WTC11 (cell line): ENCODE measurements around the gene RCAN2. TPM values are rescaled to one million over a fixed set of nuclear protein-coding genes. Genes with fewer than 3 reads are reported as not detected.

Source experiments
- ATAC-seq: fragments of 200-7000 bp; cut with Tn5 transposase; 2 replicates; pipeline ENCODE4 v1.10.0; 2021; ENCODE audit warnings: mild to moderate bottlenecking, moderate library complexity
- CTCF ChIA-PET: fragments of 300-600 bp; sonication (Branson Sonifier 250); formaldehyde crosslinking; loops from one replicate; lab custom pipeline; 2021; ENCODE audit warnings: antibody characterized with exemption; lab: Charles Lee
- POLR2A ChIA-PET: fragments of 350-600 bp; sonication (Branson Sonifier 250); formaldehyde crosslinking; loops from one replicate; lab custom pipeline; 2021; ENCODE audit warnings: antibody characterized with exemption; lab: Charles Lee
- DNase-seq: peaks from one replicate; pipeline ENCODE4 v3.0.0; 2021; ENCODE audit warnings: low spot score
- H3K27ac Mint-ChIP-seq: 2 replicates; pipeline ENCODE4 v1.8.0; 2021; ENCODE audit warnings: mixed read lengths
- H3K27me3 Mint-ChIP-seq: 2 replicates; pipeline ENCODE4 v1.8.0; 2021; ENCODE audit warnings: low read depth, mild to moderate bottlenecking, moderate library complexity, mixed read lengths
- H3K36me3 Mint-ChIP-seq: 2 replicates; pipeline ENCODE4 v1.8.0; 2021; ENCODE audit warnings: mixed read lengths
- H3K4me1 Mint-ChIP-seq: 2 replicates; pipeline ENCODE4 v1.8.0; 2022; ENCODE audit warnings: mixed read lengths
- H3K4me3 Mint-ChIP-seq: 2 replicates; pipeline ENCODE4 v1.8.0; 2021; ENCODE audit warnings: mild to moderate bottlenecking, moderate library complexity, mixed read lengths
- H3K9me3 Mint-ChIP-seq: 2 replicates; pipeline ENCODE4 v1.8.0; 2021; ENCODE audit warnings: mixed read lengths
- ARID4B ChIP-seq: sonication (generic); formaldehyde crosslinking; IDR thresholded peaks from 2 replicates; pipeline ENCODE4 v1.8.0; 2023; ENCODE audit warnings: missing genetic modification reagents, mild to moderate bottlenecking, borderline replicate concordance
- ATF2 ChIP-seq: sonication (generic); formaldehyde crosslinking; IDR thresholded peaks from 2 replicates; pipeline ENCODE4 v1.8.1; 2022; ENCODE audit warnings: low read depth, missing genetic modification reagents, borderline replicate concordance
- ATF6 ChIP-seq: sonication (generic); formaldehyde crosslinking; IDR thresholded peaks from 2 replicates; pipeline ENCODE4 v1.8.1; 2023; ENCODE audit warnings: mild to moderate bottlenecking, missing genetic modification reagents
- ESRRA ChIP-seq: sonication (generic); formaldehyde crosslinking; IDR thresholded peaks from 2 replicates; pipeline ENCODE4 v1.8.1; 2022; ENCODE audit warnings: mild to moderate bottlenecking, missing genetic modification reagents, borderline replicate concordance
- FOXP1 ChIP-seq: sonication (generic); formaldehyde crosslinking; IDR thresholded peaks from 2 replicates; pipeline ENCODE4 v1.8.0; 2022; ENCODE audit warnings: missing genetic modification reagents, mild to moderate bottlenecking, moderate library complexity, borderline replicate concordance
- GTF2I ChIP-seq: fragments of 250-450 bp; sonication (Bioruptor Pico); conservative IDR thresholded peaks from 2 replicates; pipeline ENCODE4 v1.4.0; 2021; ENCODE audit warnings: mild to moderate bottlenecking
- JAZF1 ChIP-seq: fragments of 250-450 bp; sonication (Bioruptor Pico); IDR thresholded peaks from 2 replicates; pipeline ENCODE4 v1.9.0; 2021; ENCODE audit warnings: moderate library complexity, mild to moderate bottlenecking, inconsistent platforms
- MAX ChIP-seq: sonication (generic); formaldehyde crosslinking; IDR thresholded peaks from 2 replicates; pipeline ENCODE4 v1.8.0; 2022; ENCODE audit warnings: mild to moderate bottlenecking, missing genetic modification reagents
- MLX ChIP-seq: sonication (generic); formaldehyde crosslinking; IDR thresholded peaks from 2 replicates; pipeline ENCODE4 v1.8.1; 2023; ENCODE audit warnings: mild to moderate bottlenecking, missing genetic modification reagents, moderate library complexity
- MXD4 ChIP-seq: fragments of 250-450 bp; sonication (Bioruptor Pico); IDR thresholded peaks from 2 replicates; pipeline ENCODE4 v1.8.0; 2021; ENCODE audit warnings: mild to moderate bottlenecking, moderate library complexity, borderline replicate concordance
- RELA ChIP-seq: sonication (generic); formaldehyde crosslinking; IDR thresholded peaks from 2 replicates; pipeline ENCODE4 v1.8.1; 2022; ENCODE audit warnings: missing genetic modification reagents, mild to moderate bottlenecking, borderline replicate concordance
- SMAD3 ChIP-seq: sonication (generic); formaldehyde crosslinking; IDR thresholded peaks from 2 replicates; pipeline ENCODE4 v1.8.0; 2022; ENCODE audit warnings: missing genetic modification reagents, mild to moderate bottlenecking, borderline replicate concordance
- STAT6 ChIP-seq: sonication (generic); formaldehyde crosslinking; conservative IDR thresholded peaks from 2 replicates; pipeline ENCODE4 v1.8.1; 2023; ENCODE audit warnings: mild to moderate bottlenecking, low read depth, missing genetic modification reagents, moderate library complexity
- TCF7 ChIP-seq: sonication (generic); formaldehyde crosslinking; IDR thresholded peaks from 2 replicates; pipeline ENCODE4 v1.8.0; 2022; ENCODE audit warnings: mild to moderate bottlenecking, low read depth, missing genetic modification reagents, moderate library complexity
- TP53 ChIP-seq: sonication (generic); formaldehyde crosslinking; IDR thresholded peaks from 2 replicates; pipeline ENCODE4 v1.8.1; 2023; ENCODE audit warnings: mild to moderate bottlenecking, missing genetic modification reagents
- ZBTB43 ChIP-seq: sonication (generic); formaldehyde crosslinking; IDR thresholded peaks from 2 replicates; pipeline ENCODE4 v1.8.1; 2023; ENCODE audit warnings: mild to moderate bottlenecking, missing genetic modification reagents
- ZNF138 ChIP-seq: sonication (generic); formaldehyde crosslinking; conservative IDR thresholded peaks from 2 replicates; pipeline ENCODE4 v1.8.1; 2022; ENCODE audit warnings: mild to moderate bottlenecking, moderate library complexity, missing genetic modification reagents
- ZNF317 ChIP-seq: sonication (generic); formaldehyde crosslinking; IDR thresholded peaks from 2 replicates; pipeline ENCODE4 v1.8.1; 2023; ENCODE audit warnings: low read depth, mild to moderate bottlenecking, moderate library complexity, missing genetic modification reagents, borderline replicate concordance
- total RNA-seq: library from RNA; stranded (reverse); gene quantifications from 3 replicates; pipeline ENCODE4 v1.2.3, GENCODE V29; 2021

Gene RCAN2
- total RNA-seq, 1 experiment from 2014 or later, result 3.9 TPM

- no peak overlapping the region for H3K4me3 Mint-ChIP-seq
- H3K27ac Mint-ChIP-seq, result no peak overlapping the region
- no peaks in the 10 kb centered on the region; the same call in none of the 2 replicates for H3K27me3 Mint-ChIP-seq
- ATAC-seq (no peak), DNase-seq (no peak)
- ChIA-PET POLR2A (interaction anchor here (0.6 kb wide), 1 partner anchor 56 kb away, joined by 3 read pairs; no protein-coding TSS in a partner anchor), CTCF (interaction anchor here (1.2 kb wide), 1 partner anchor 178 kb away, joined by 3 read pairs; no protein-coding TSS in a partner anchor)
- peaks cover 11% of the 10 kb centered on the region for H3K36me3 Mint-ChIP-seq
- peaks cover 20% of the 10 kb centered on the region for H3K9me3 Mint-ChIP-seq
- H3K4me1 Mint-ChIP-seq, result no peaks in the 10 kb centered on the region
- no peak for TF ChIP-seq FOXP1
- no peak for TF ChIP-seq MAX (CRISPR knock-in tag)
- no peak for TF ChIP-seq TCF7 (CRISPR knock-in tag)
- no peak for TF ChIP-seq ZNF138 (CRISPR knock-in tag)
- no peak for TF ChIP-seq ARID4B (CRISPR knock-in tag)
- TF ChIP-seq ZNF317 (CRISPR knock-in tag), result no peak
- no peak for TF ChIP-seq JAZF1 (CRISPR knock-in tag)
- no peak for TF ChIP-seq RELA
- no peak for TF ChIP-seq ATF2 (CRISPR knock-in tag)
- TF ChIP-seq GTF2I (CRISPR knock-in tag), result no peak
- no peak for TF ChIP-seq STAT6
- no peak for TF ChIP-seq TP53 (CRISPR knock-in tag)
- no peak for TF ChIP-seq ESRRA (CRISPR knock-in tag)
- no peak for TF ChIP-seq SMAD3 (CRISPR knock-in tag)
- TF ChIP-seq MLX (CRISPR knock-in tag), result no peak
- TF ChIP-seq ZBTB43 (CRISPR knock-in tag), result no peak
- TF ChIP-seq MXD4 (CRISPR knock-in tag), result no peak
- no peak for TF ChIP-seq ATF6
Observed at GRCh38 chr6:46234700-46235099, 256.5 kb downstream of the RCAN2 start.
